Sigmoid colon (tissue), 4 donors: ENCODE measurements around the gene CSF3.

ENCODE experiments used
- CTCF ChIP-seq, 4 experiments: fragments of 450-650 bp in 3 of 4; fragments of 200-600 bp in 1 of 4; IDR thresholded peaks; one replicate each; pipeline ENCODE4 v1.5.1; 2016 to 2019; ENCODE audit warnings: antibody characterized with exemption in 4 of 4, mild to moderate bottlenecking in 3 of 4, moderate library complexity in 2 of 4
- POLR2A ChIP-seq, 2 donors: fragments of 450-650 bp; IDR thresholded peaks; one replicate each; pipeline ENCODE4 v1.6.1; 2016; ENCODE audit warnings: antibody characterized with exemption in 2 of 2, mild to moderate bottlenecking in 2 of 2, moderate library complexity in 2 of 2
- POLR2AphosphoS5 ChIP-seq, 4 donors: sonication (generic); formaldehyde crosslinking; IDR thresholded peaks; one replicate each; pipeline ENCODE4 v1.6.1; 2017; ENCODE audit warnings: antibody characterized with exemption in 4 of 4

GRCh38 chr17:39968761-39969160 is 46.5 kb upstream of the CSF3 start:
- TF ChIP-seq POLR2AphosphoS5 (IDR thresholded peaks at IDR 0.05) (no peak), CTCF (IDR thresholded peaks at IDR 0.05) (no peak), POLR2A (IDR thresholded peaks at IDR 0.05) (no peak)
